ENCODE results near the gene TBX20.

TBX20 gene

GRCh38 chr7:35253710-35254495 is at the start of gene TBX20:
Gene TBX20, minus strand, starts transcription at chr7:35254100. Its CDS starts 480 bp downstream, at chr7:35253620.
- no peak for DNase-seq

- no peak for DNase-seq
These were observed 35.5 kb upstream of the TBX20 start for GRCh38 chr7:35289376-35289775.

- DNase-seq, result no peak
These were observed 33.1 kb upstream of the TBX20 start for GRCh38 chr7:35286986-35287385.

- no peak for DNase-seq
These were observed 32.5 kb upstream of the TBX20 start for GRCh38 chr7:35286422-35286821.

- no peak for DNase-seq
These were observed 31.9 kb upstream of the TBX20 start for GRCh38 chr7:35285799-35286198.

- DNase-seq, result no peak
These were observed 27.0 kb upstream of the TBX20 start for GRCh38 chr7:35280902-35281301.

GRCh38 chr7:35277359-35277758 is 23.5 kb upstream of the TBX20 start:
- DNase-seq, result no peak

- no peak for DNase-seq
These were observed 18.3 kb upstream of the TBX20 start for GRCh38 chr7:35272246-35272645.

- DNase-seq, result no peak
These were observed 15.1 kb upstream of the TBX20 start for GRCh38 chr7:35268953-35269352.

- DNase-seq, result no peak
These were observed 13.5 kb upstream of the TBX20 start for GRCh38 chr7:35267411-35267810.

GRCh38 chr7:35263396-35263795 is 9.5 kb upstream of the TBX20 start:
- DNase-seq, result no peak

- no peak for DNase-seq
These were observed 7.8 kb upstream of the TBX20 start for GRCh38 chr7:35261476-35262285.

- no peak for DNase-seq
These were observed 7.1 kb upstream of the TBX20 start for GRCh38 chr7:35261041-35261440.

GRCh38 chr7:35260246-35260645 is 6.3 kb upstream of the TBX20 start:
- no peak for DNase-seq

- no peak for DNase-seq
These were observed 5.6 kb upstream of the TBX20 start for GRCh38 chr7:35259523-35259908.

GRCh38 chr7:35258868-35259522 is 5.1 kb upstream of the TBX20 start:
- DNase-seq, result no peak

GRCh38 chr7:35258125-35258867 is 4.4 kb upstream of the TBX20 start:
- DNase-seq, result no peak

- no peak for DNase-seq
These were observed 3.6 kb upstream of the TBX20 start for GRCh38 chr7:35257251-35258124.

GRCh38 chr7:35256256-35257175 is 2.6 kb upstream of the TBX20 start:
- DNase-seq, result no peak

GRCh38 chr7:35255443-35256255 is 1.7 kb upstream of the TBX20 start:
- DNase-seq, result no peak
